ENCODE data around the gene SAPCD2. TPM values are rescaled to one million over a fixed set of nuclear protein-coding genes. Genes with fewer than 3 reads are reported as not detected.

SAPCD2 gene
- total and polyA plus RNA-seq, 2 of the 4 experiments (the other 2 are of a cell fraction), result 3.4 to 4.9 TPM

DNA sequence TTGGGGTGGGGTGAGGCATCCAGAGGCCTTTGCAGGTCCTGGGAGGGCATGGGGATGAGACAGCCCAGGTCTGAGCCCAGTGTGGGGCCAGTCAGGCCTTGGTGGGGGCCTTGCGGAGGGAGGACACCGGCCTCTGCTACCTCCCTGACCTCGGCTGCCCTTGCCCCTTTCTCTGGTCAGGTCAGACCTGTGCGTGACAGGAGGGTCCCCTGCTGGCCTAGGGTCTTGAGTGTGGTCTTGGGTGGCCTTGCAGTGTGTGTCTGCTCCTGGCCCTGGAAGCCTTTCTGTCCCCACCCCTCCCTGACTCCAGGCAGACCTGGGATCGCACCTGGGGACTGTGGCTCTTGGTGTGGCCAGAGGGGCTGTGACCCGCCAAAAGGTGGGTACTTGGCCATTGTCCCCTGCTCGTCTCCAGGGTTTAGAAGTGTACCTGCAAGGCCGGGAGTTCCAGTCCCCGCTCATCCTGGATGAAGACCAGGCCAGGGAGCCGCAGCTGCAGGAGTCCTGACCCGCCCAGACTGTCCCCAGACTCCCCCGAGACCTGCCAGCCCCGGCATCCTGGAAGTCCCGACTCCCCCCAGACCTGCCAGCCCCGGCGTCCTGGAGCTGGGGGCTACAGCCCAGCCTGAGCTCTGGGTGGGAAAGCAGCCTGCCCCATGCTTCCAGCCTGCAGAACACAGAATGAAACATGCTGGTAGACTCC lies 12.0 kb upstream of the SAPCD2 start:
- Histone ChIP-seq H2BK120ac (ENCODE audit: low read depth, low read length) (peak overlapping the region; percentile 64), H3K14ac (replicated peaks; ENCODE audit: low read depth, low read length) (no peak overlapping the region), H3K4me3 (ENCODE audit: insufficient read depth, low read depth, low read length) (no peak overlapping the region), H3K4me2 (ENCODE audit: low read depth, low read length) (no peak overlapping the region), H3K27ac (ENCODE audit: insufficient read depth, low read length) (peak overlapping the region; percentile 65; the same call in 1 of the 2 replicates), H3K56ac (ENCODE audit: extremely low read depth, insufficient read depth, low read length) (no peak overlapping the region), H2AK9ac (replicated peaks; ENCODE audit: low read depth, low read length, poor library complexity) (peak overlapping the region; percentile 71), H3K9me1 (ENCODE audit: insufficient read depth, low read length) (peaks cover 6% of the 10 kb centered on the region), H3K79me1 (ENCODE audit: low read depth in 1 of 2, low read length in 2 of 2) (peaks cover 15 to 55% of the 10 kb centered on the region in 2 experiments), H4K5ac (ENCODE audit: low read depth, low read length) (no peak overlapping the region), H4K91ac (ENCODE audit: insufficient read depth, low read depth, low read length) (peak overlapping the region; percentile 85; the same call in 1 of the 2 replicates), H3K9me3 (ENCODE audit: control insufficient read depth, insufficient read depth, low read length) (no peaks in the 10 kb centered on the region), H2BK15ac (ENCODE audit: low read depth, low read length) (no peak overlapping the region), H2AK5ac (ENCODE audit: low read depth, low read length) (peak overlapping the region; percentile 76; the same call in 1 of the 2 replicates), H2BK20ac (ENCODE audit: low read depth, low read length) (no peak overlapping the region), H4K20me1 (ENCODE audit: insufficient read depth, low read length) (peaks cover 10% of the 10 kb centered on the region), H3K4ac (ENCODE audit: low read depth, low read length) (peak overlapping the region; percentile 78), H3K18ac (ENCODE audit: low read depth, low read length) (no peak overlapping the region), H3K23ac (ENCODE audit: low read depth, low read length) (no peak overlapping the region), H3K36me3 (ENCODE audit: control insufficient read depth, insufficient read depth, low read length) (peaks cover 24% of the 10 kb centered on the region; the same call in 1 of the 2 replicates), H2AFZ (replicated peaks; ENCODE audit: low read length, poor library complexity) (peak overlapping the region; percentile 26), H2BK5ac (ENCODE audit: low read depth, low read length, poor library complexity, severe bottlenecking) (peak overlapping the region; percentile 87), H3K9ac (ENCODE audit: low read depth, low read length) (no peak overlapping the region), H3K4me1 (ENCODE audit: control insufficient read depth, insufficient read depth, low read length) (peaks cover 15% of the 10 kb centered on the region), H4K8ac (ENCODE audit: low read depth in 2 of 2, low read length in 2 of 2) (peak overlapping the region in 1 of 2 experiments; percentile 28; a peak in 1 of 4 replicates), H3K27me3 (ENCODE audit: control insufficient read depth, insufficient read depth, low read length) (no peaks in the 10 kb centered on the region)
- dilution Hi-C loops (cut with HindIII; ENCODE audit: low sequenced_read_pairs, unreplicated experiment), result no loop called here
- DNase-seq, result no peak
- CTCF ChIA-PET, result interaction anchor here (0.7 to 0.9 kb wide), 2 partner anchors 18 to 36 kb away, joined by 3 to 6 read pairs; no protein-coding TSS in a partner anchor
- 90% methylated on average over 10 of the region's 16 CpGs; no CpG with 5 or more reads in 1 of the 2 experiments for WGBS, 2 experiments (ENCODE audit: extremely low coverage in 2 of 2, insufficient read length in 1 of 2)
- ATAC-seq (ENCODE audit: low read depth), result no peak
- in situ Hi-C loops (cut with MboI; ENCODE audit: low sequenced_read_pairs), result no loop called here
- no TSS peak for BruUV-seq (replicated peaks)
- POLR2A ChIA-PET (ENCODE audit: unreplicated experiment), result no interaction called here
- intact Hi-C loops (cut with micrococcal nuclease), result no loop called here
- TF ChIP-seq MAZ (IDR thresholded peaks at IDR 0.05; ENCODE audit: borderline replicate concordance, low read depth, low read length) (no peak), BHLHE40 (IDR thresholded peaks at IDR 0.05; ENCODE audit: low read depth, low read length) (no peak), RFX5 (IDR thresholded peaks at IDR 0.05; ENCODE audit: low read depth, low read length) (no peak), MXI1 (IDR thresholded peaks at IDR 0.05; ENCODE audit: borderline replicate concordance, low read depth, low read length) (no peak), RCOR1 (IDR thresholded peaks at IDR 0.05; ENCODE audit: insufficient replicate concordance, low read length) (no peak), SMC3 (IDR thresholded peaks at IDR 0.05; ENCODE audit: low read depth, low read length) (no peak), CHD1 (IDR thresholded peaks at IDR 0.05; ENCODE audit: low read depth, low read length) (no peak), NFE2L2 (IDR thresholded peaks at IDR 0.05; ENCODE audit: low read depth, low read length) (no peak), POLR2A (IDR thresholded peaks at IDR 0.05; ENCODE audit: low read depth, low read length) (no peak), FOS (IDR thresholded peaks at IDR 0.05; ENCODE audit: low read depth, low read length) (no peak), CEBPB (IDR thresholded peaks at IDR 0.05; ENCODE audit: low read depth, low read length) (no peak), MAFK (IDR thresholded peaks at IDR 0.05; ENCODE audit: low read depth, low read length) (no peak), RAD21 (IDR thresholded peaks at IDR 0.05; ENCODE audit: low read length) (no peak)
- TF ChIP-seq, protein P1, sequence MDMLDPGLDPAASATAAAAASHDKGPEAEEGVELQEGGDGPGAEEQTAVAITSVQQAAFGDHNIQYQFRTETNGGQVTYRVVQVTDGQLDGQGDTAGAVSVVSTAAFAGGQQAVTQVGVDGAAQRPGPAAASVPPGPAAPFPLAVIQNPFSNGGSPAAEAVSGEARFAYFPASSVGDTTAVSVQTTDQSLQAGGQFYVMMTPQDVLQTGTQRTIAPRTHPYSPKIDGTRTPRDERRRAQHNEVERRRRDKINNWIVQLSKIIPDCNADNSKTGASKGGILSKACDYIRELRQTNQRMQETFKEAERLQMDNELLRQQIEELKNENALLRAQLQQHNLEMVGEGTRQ (IDR thresholded peaks at IDR 0.05; ENCODE audit: low read depth, low read length), result no peak
- TF ChIP-seq, protein P2, sequence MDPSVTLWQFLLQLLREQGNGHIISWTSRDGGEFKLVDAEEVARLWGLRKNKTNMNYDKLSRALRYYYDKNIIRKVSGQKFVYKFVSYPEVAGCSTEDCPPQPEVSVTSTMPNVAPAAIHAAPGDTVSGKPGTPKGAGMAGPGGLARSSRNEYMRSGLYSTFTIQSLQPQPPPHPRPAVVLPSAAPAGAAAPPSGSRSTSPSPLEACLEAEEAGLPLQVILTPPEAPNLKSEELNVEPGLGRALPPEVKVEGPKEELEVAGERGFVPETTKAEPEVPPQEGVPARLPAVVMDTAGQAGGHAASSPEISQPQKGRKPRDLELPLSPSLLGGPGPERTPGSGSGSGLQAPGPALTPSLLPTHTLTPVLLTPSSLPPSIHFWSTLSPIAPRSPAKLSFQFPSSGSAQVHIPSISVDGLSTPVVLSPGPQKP (IDR thresholded peaks at IDR 0.05; ENCODE audit: borderline replicate concordance, low read depth, low read length), result no peak
